PC-3 (cell line): ENCODE measurements around the gene RIPOR3. TPM values are rescaled to one million over a fixed set of nuclear protein-coding genes. Genes with fewer than 3 reads are reported as not detected.

Source experiments
- ATAC-seq: fragments of 200-7000 bp; cut with Tn5 transposase; 2 replicates; pipeline ENCODE4 v1.9.1; 2020; ENCODE audit warnings: mild to moderate bottlenecking, moderate library complexity
- BruUV-seq: library from RNA; stranded (reverse); fragments of 400-500 nt; replicated peaks from 2 replicates; lab custom pipeline; 2021; lab: Mats Ljungman, UMichigan
- CTCF ChIA-PET: fragments of 300-600 bp; sonication (Branson Sonifier 250); formaldehyde crosslinking; loops from one replicate; lab custom pipeline; 2022; ENCODE audit warnings: antibody characterized with exemption; lab: Charles Lee
- POLR2A ChIA-PET: fragments of 300-600 bp; sonication (Branson Sonifier 250); formaldehyde crosslinking; loops from one replicate; lab custom pipeline; 2022; ENCODE audit warnings: antibody characterized with exemption; ENCODE audit not compliant: unreplicated experiment; lab: Charles Lee
- DNase-seq: peaks from one replicate; pipeline ENCODE4 v3.0.0-alpha.2; 2015
- H2AFZ ChIP-seq: fragments of 300-600 bp; sonication (generic); 2 replicates; pipeline ENCODE4 v1.6.0; 2016; ENCODE audit warnings: antibody characterized with exemption, low read length
- H3F3A ChIP-seq: fragments of 300-600 bp; sonication (generic); one replicate; pipeline ENCODE4 v1.6.0; 2017; ENCODE audit warnings: antibody characterized with exemption, low read length, control low read depth, mild to moderate bottlenecking; ENCODE audit not compliant: unreplicated experiment
- H3K27ac ChIP-seq: fragments of 300-600 bp; sonication (generic); 2 replicates; pipeline ENCODE4 v1.5.1; 2016; ENCODE audit warnings: mild to moderate bottlenecking, low read length
- H3K27me3 ChIP-seq: fragments of 300-600 bp; sonication (generic); 2 replicates; pipeline ENCODE4 v1.6.1; 2016; ENCODE audit warnings: low read length, mixed read lengths
- H3K36me3 ChIP-seq: fragments of 300-600 bp; sonication (generic); 2 replicates; pipeline ENCODE4 v1.6.1; 2016; ENCODE audit warnings: low read depth, mixed run types, low read length, mixed read lengths
- H3K4me1 ChIP-seq: fragments of 300-600 bp; sonication (generic); 2 replicates; pipeline ENCODE4 v1.5.1; 2016; ENCODE audit warnings: low read length; ENCODE audit not compliant: insufficient read depth
- H3K4me2 ChIP-seq: fragments of 300-600 bp; sonication (generic); 2 replicates; pipeline ENCODE4 v1.6.0; 2016; ENCODE audit warnings: low read length
- H3K4me3 ChIP-seq: fragments of 300-600 bp; sonication (generic); 2 replicates; pipeline ENCODE4 v1.5.1; 2016; ENCODE audit warnings: mild to moderate bottlenecking, low read length, mixed read lengths
- H3K79me2 ChIP-seq: fragments of 300-600 bp; sonication (generic); 2 replicates; pipeline ENCODE4 v1.6.1; 2017; ENCODE audit warnings: low read length, mixed read lengths
- H3K9ac ChIP-seq: fragments of 300-600 bp; sonication (generic); 2 replicates; pipeline ENCODE4 v1.6.0; 2016; ENCODE audit warnings: mild to moderate bottlenecking, low read length
- H3K9me2 ChIP-seq: fragments of 300-600 bp; sonication (generic); replicated peaks from 2 replicates; pipeline ENCODE4 v1.6.1; 2016; ENCODE audit warnings: mixed run types, low read length, mixed read lengths
- H3K9me3 ChIP-seq: fragments of 300-600 bp; sonication (generic); 2 replicates; pipeline ENCODE4 v1.6.1; 2016; ENCODE audit warnings: low read length, mixed read lengths
- H4K20me1 ChIP-seq: fragments of 300-600 bp; sonication (generic); 2 replicates; pipeline ENCODE4 v1.6.1; 2016; ENCODE audit warnings: low read length, mixed read lengths
- CTCF ChIP-seq: fragments of 300-600 bp; sonication (generic); conservative IDR thresholded peaks from 2 replicates; pipeline ENCODE4 v1.5.1; 2017; ENCODE audit warnings: antibody characterized with exemption, low read depth, mild to moderate bottlenecking, low read length
- EZH2 ChIP-seq: fragments of 300-600 bp; sonication (generic); IDR thresholded peaks from one replicate; pipeline ENCODE4 v1.6.1; 2017; ENCODE audit warnings: antibody characterized with exemption, mild to moderate bottlenecking, low read length; ENCODE audit not compliant: unreplicated experiment
- EZH2phosphoT487 ChIP-seq: fragments of 300-600 bp; sonication (generic); IDR thresholded peaks from 2 replicates; pipeline ENCODE4 v1.6.1; 2018; ENCODE audit warnings: mild to moderate bottlenecking, antibody characterized with exemption, low read length, borderline replicate concordance
- intact Hi-C: fragments of 100-400 bp; cut with micrococcal nuclease; formaldehyde crosslinking; loops from 2 replicates; pipeline ENCODE4 v1.9.0; 2023
- total RNA-seq: library from RNA; depleted of rRNA; stranded (reverse); fragments of >200 nt; gene quantifications from 2 replicates; pipeline ENCODE4 v1.2.3, GENCODE V29; 2014

The RIPOR3 gene
- total RNA-seq, 1 experiment from 2014 or later = 0.04 TPM

- TF ChIP-seq EZH2phosphoT487 (no peak), EZH2 (no peak), CTCF (no peak)
- Histone ChIP-seq H3K27me3 (no peaks in the 10 kb centered on the region), H3K4me1 (peaks cover 33% of the 10 kb centered on the region), H3K4me3 (no peak overlapping the region), H3K9ac (no peak overlapping the region), H3K27ac (no peak overlapping the region), H3K9me3 (no peaks in the 10 kb centered on the region), H3K79me2 (peaks cover 29% of the 10 kb centered on the region), H3F3A (peaks cover 7% of the 10 kb centered on the region), H2AFZ (no peak overlapping the region), H4K20me1 (no peaks in the 10 kb centered on the region), H3K4me2 (no peak overlapping the region), H3K9me2 (no peaks in the 10 kb centered on the region), H3K36me3 (peaks cover 35% of the 10 kb centered on the region; the same call in 1 of the 2 replicates)
- intact Hi-C loops = no loop called here
- CTCF ChIA-PET = no interaction called here
- BruUV-seq = no TSS peak
- DNase-seq = no peak
- POLR2A ChIA-PET = no interaction called here
- ATAC-seq = no peak
Measured at GRCh38 chr20:50563133-50563944, 128.0 kb downstream of the RIPOR3 start.

GRCh38 chr20:50562262-50562701 lies 129.1 kb downstream of the RIPOR3 start:
- DNase-seq = no peak
- peak overlapping the region; percentile 62 for H3K4me2 ChIP-seq
- no peaks in the 10 kb centered on the region for H3K27me3 ChIP-seq
- BruUV-seq = no TSS peak
- no peaks in the 10 kb centered on the region for H4K20me1 ChIP-seq
- peaks cover 41% of the 10 kb centered on the region for H3K4me1 ChIP-seq
- H3K4me3 ChIP-seq = no peak overlapping the region
- peaks cover 37% of the 10 kb centered on the region for H3K79me2 ChIP-seq
- H3K27ac ChIP-seq = peak overlapping the region; percentile 87
- TF ChIP-seq EZH2phosphoT487 = no peak
- TF ChIP-seq CTCF = no peak
- no peak for TF ChIP-seq EZH2
- no peak overlapping the region for H2AFZ ChIP-seq
- intact Hi-C loops = no loop called here
- peaks cover 26% of the 10 kb centered on the region; the same call in 1 of the 2 replicates for H3K36me3 ChIP-seq
- no peaks in the 10 kb centered on the region for H3K9me3 ChIP-seq
- no peaks in the 10 kb centered on the region for H3K9me2 ChIP-seq
- POLR2A ChIA-PET = no interaction called here
- CTCF ChIA-PET = interaction anchor here (0.7 kb wide), 1 partner anchor 41 kb away, joined by 3 read pairs; no protein-coding TSS in a partner anchor
- ATAC-seq = no peak
- H3K9ac ChIP-seq = 0 out of 2 replicates have a peak overlapping the region, but pooled peaks have one; percentile 7
- peaks cover 7% of the 10 kb centered on the region for H3F3A ChIP-seq
